IMR-90 (cell line): ENCODE measurements around the gene SRI. TPM values are rescaled to one million over a fixed set of nuclear protein-coding genes. Genes with fewer than 3 reads are reported as not detected.

ENCODE experiments used
- ATAC-seq: fragments of 200-7000 bp; cut with Tn5 transposase; 2 replicates; pipeline ENCODE4 v1.9.1; 2020; ENCODE audit warnings: low read depth, mild to moderate bottlenecking, moderate library complexity
- BruUV-seq: library from RNA; stranded (reverse); fragments of 400-500 nt; replicated peaks from 2 replicates; lab custom pipeline; 2021; lab: Mats Ljungman, UMichigan
- CTCF ChIA-PET: fragments of 300-600 bp; formaldehyde crosslinking; extraction: SDS; loops from one replicate; lab custom pipeline; 2021; ENCODE audit warnings: antibody characterized with exemption; lab: Yijun Ruan, JAX
- POLR2A ChIA-PET: fragments of 300-600 bp; sonication (Branson Sonifier 250); formaldehyde crosslinking; loops from one replicate; lab custom pipeline; 2022; ENCODE audit warnings: antibody characterized with exemption; ENCODE audit not compliant: unreplicated experiment; lab: Charles Lee
- DNase-seq: peaks from one replicate; pipeline ENCODE4 v3.0.0; 2013
- H2AFZ ChIP-seq: replicated peaks from 2 replicates; pipeline ENCODE3; 2013; ENCODE audit warnings: low read length, mild to moderate bottlenecking; ENCODE audit not compliant: poor library complexity
- H2AK5ac ChIP-seq: 2 replicates; pipeline ENCODE4 v1.6.1; 2013; ENCODE audit warnings: low read depth, low read length, inconsistent platforms
- H2AK9ac ChIP-seq: replicated peaks from 2 replicates; pipeline ENCODE3; 2013; ENCODE audit warnings: mild to moderate bottlenecking, low read depth, low read length, moderate library complexity; ENCODE audit not compliant: poor library complexity
- H2BK120ac ChIP-seq: 2 replicates; pipeline ENCODE4 v1.6.1; 2013; ENCODE audit warnings: low read depth, low read length, inconsistent platforms
- H2BK15ac ChIP-seq: 3 replicates; pipeline ENCODE4 v1.6.1; 2013; ENCODE audit warnings: low read depth, low read length, inconsistent platforms
- H2BK20ac ChIP-seq: 2 replicates; pipeline ENCODE4 v1.6.1; 2013; ENCODE audit warnings: low read depth, mild to moderate bottlenecking, inconsistent platforms, low read length, moderate library complexity
- H2BK5ac ChIP-seq: 2 replicates; pipeline ENCODE4 v1.6.1; 2013; ENCODE audit warnings: mild to moderate bottlenecking, low read depth, low read length, inconsistent platforms; ENCODE audit not compliant: poor library complexity, severe bottlenecking
- H3K14ac ChIP-seq: replicated peaks from 2 replicates; pipeline ENCODE4 v1.6.1; 2013; ENCODE audit warnings: low read depth, low read length, inconsistent platforms
- H3K18ac ChIP-seq: 2 replicates; pipeline ENCODE4 v1.6.1; 2013; ENCODE audit warnings: low read depth, low read length, control low read depth
- H3K23ac ChIP-seq: 2 replicates; pipeline ENCODE4 v1.6.1; 2013; ENCODE audit warnings: low read depth, low read length, inconsistent platforms
- H3K27ac ChIP-seq: 2 replicates; pipeline ENCODE4 v1.5.1; 2013; ENCODE audit warnings: mild to moderate bottlenecking, control low read depth, low read length; ENCODE audit not compliant: insufficient read depth
- H3K27me3 ChIP-seq: 2 replicates; pipeline ENCODE4 v1.6.1; 2013; ENCODE audit warnings: low read length; ENCODE audit not compliant: control insufficient read depth, insufficient read depth
- H3K36me3 ChIP-seq: 2 replicates; pipeline ENCODE4 v1.6.1; 2013; ENCODE audit warnings: low read length, mixed read lengths; ENCODE audit not compliant: control insufficient read depth, insufficient read depth
- H3K4ac ChIP-seq: 2 replicates; pipeline ENCODE4 v1.6.1; 2013; ENCODE audit warnings: low read depth, low read length, inconsistent platforms
- H3K4me1 ChIP-seq: 2 replicates; pipeline ENCODE4 v1.6.1; 2013; ENCODE audit warnings: low read length, mixed read lengths; ENCODE audit not compliant: control insufficient read depth, insufficient read depth
- H3K4me2 ChIP-seq: 2 replicates; pipeline ENCODE4 v1.6.1; 2013; ENCODE audit warnings: low read depth, mild to moderate bottlenecking, control low read depth, low read length, moderate library complexity
- H3K4me3 ChIP-seq: 2 replicates; pipeline ENCODE4 v1.5.1; 2013; ENCODE audit warnings: low read depth, mild to moderate bottlenecking, control low read depth, low read length, moderate library complexity; ENCODE audit not compliant: insufficient read depth
- H3K56ac ChIP-seq: 2 replicates; pipeline ENCODE4 v1.6.1; 2013; ENCODE audit warnings: low read length, inconsistent platforms; ENCODE audit not compliant: insufficient read depth; ENCODE audit errors: extremely low read depth
- H3K79me1 ChIP-seq, 2 experiments: 2 replicates each; pipeline ENCODE4 v1.6.1; 2013; ENCODE audit warnings: low read length in 2 of 2, inconsistent platforms in 1 of 2, low read depth in 1 of 2
- H3K9ac ChIP-seq: 2 replicates; pipeline ENCODE4 v1.6.1; 2013; ENCODE audit warnings: low read depth, low read length, control low read depth
- H3K9me1 ChIP-seq: 2 replicates; pipeline ENCODE4 v1.6.1; 2013; ENCODE audit warnings: low read length, inconsistent platforms; ENCODE audit not compliant: insufficient read depth
- H3K9me3 ChIP-seq: 2 replicates; pipeline ENCODE4 v1.6.1; 2013; ENCODE audit warnings: low read length; ENCODE audit not compliant: control insufficient read depth, insufficient read depth
- H4K20me1 ChIP-seq: 2 replicates; pipeline ENCODE4 v1.6.1; 2013; ENCODE audit warnings: low read length, inconsistent platforms; ENCODE audit not compliant: insufficient read depth
- H4K5ac ChIP-seq: 2 replicates; pipeline ENCODE4 v1.6.1; 2013; ENCODE audit warnings: mild to moderate bottlenecking, low read depth, low read length, control low read depth
- H4K8ac ChIP-seq, 2 experiments: 2 replicates each; pipeline ENCODE4 v1.6.1; 2013; ENCODE audit warnings: low read depth in 2 of 2, low read length in 2 of 2, control low read depth in 1 of 2, inconsistent platforms in 1 of 2
- H4K91ac ChIP-seq: 2 replicates; pipeline ENCODE4 v1.6.1; 2013; ENCODE audit warnings: low read depth, low read length, inconsistent platforms; ENCODE audit not compliant: insufficient read depth
- BHLHE40 ChIP-seq: fragments of 150-350 bp; IDR thresholded peaks from 2 replicates; pipeline ENCODE4 v1.6.1; 2016; ENCODE audit warnings: mild to moderate bottlenecking, low read depth, low read length
- CEBPB ChIP-seq: IDR thresholded peaks from 2 replicates; pipeline ENCODE4 v1.6.1; 2012; ENCODE audit warnings: low read depth, low read length, improper control_type of control experiment
- CHD1 ChIP-seq: IDR thresholded peaks from 2 replicates; pipeline ENCODE4 v1.6.1; 2012; ENCODE audit warnings: low read depth, low read length, improper control_type of control experiment
- FOS ChIP-seq: fragments of 150-350 bp; IDR thresholded peaks from 2 replicates; pipeline ENCODE4 v1.6.1; 2016; ENCODE audit warnings: low read depth, low read length
- MAFK ChIP-seq: IDR thresholded peaks from 2 replicates; pipeline ENCODE4 v1.6.1; 2012; ENCODE audit warnings: low read depth, low read length, improper control_type of control experiment
- MAZ ChIP-seq: IDR thresholded peaks from 2 replicates; pipeline ENCODE4 v1.6.1; 2012; ENCODE audit warnings: low read depth, mild to moderate bottlenecking, low read length, improper control_type of control experiment, moderate library complexity, borderline replicate concordance
- MXI1 ChIP-seq: IDR thresholded peaks from 2 replicates; pipeline ENCODE4 v1.6.1; 2012; ENCODE audit warnings: low read depth, mild to moderate bottlenecking, low read length, moderate library complexity, borderline replicate concordance
- NFE2L2 ChIP-seq: fragments of 150-350 bp; IDR thresholded peaks from 2 replicates; pipeline ENCODE4 v1.6.1; 2016; ENCODE audit warnings: low read depth, mild to moderate bottlenecking, low read length
- POLR2A ChIP-seq: IDR thresholded peaks from 2 replicates; pipeline ENCODE4 v1.6.1; 2012; ENCODE audit warnings: mild to moderate bottlenecking, low read depth, low read length
- RAD21 ChIP-seq: IDR thresholded peaks from 2 replicates; pipeline ENCODE4 v1.6.1; 2012; ENCODE audit warnings: low read length, improper control_type of control experiment
- RCOR1 ChIP-seq: IDR thresholded peaks from 2 replicates; pipeline ENCODE4 v1.6.1; 2012; ENCODE audit warnings: mild to moderate bottlenecking, low read length, improper control_type of control experiment; ENCODE audit not compliant: insufficient replicate concordance
- RFX5 ChIP-seq: IDR thresholded peaks from 2 replicates; pipeline ENCODE4 v1.8.0; 2012; ENCODE audit warnings: low read depth, mild to moderate bottlenecking, low read length, moderate library complexity
- SMC3 ChIP-seq: fragments of 150-350 bp; IDR thresholded peaks from 2 replicates; pipeline ENCODE4 v1.6.1; 2016; ENCODE audit warnings: low read depth, mild to moderate bottlenecking, antibody characterized with exemption, low read length, moderate library complexity
- WGBS, 2 experiments: methylation state at CpG; one replicate each; pipeline versions ENCODE4 v1.1.5 to v1.1.7; 2013; ENCODE audit warnings: missing lambda C conversion rate in 2 of 2; ENCODE audit not compliant: insufficient read length in 1 of 2; ENCODE audit errors: extremely low coverage in 2 of 2; 5-methylcytosine and 5-hydroxymethylcytosine counted together
- dilution Hi-C: fragments of 300-500 bp; cut with HindIII; formaldehyde crosslinking; loops from one replicate; pipeline ENCODE4 v1.14.3; 2018; ENCODE audit warnings: low sequenced_read_pairs; ENCODE audit not compliant: unreplicated experiment
- in situ Hi-C: fragments of 300-500 bp; cut with MboI; formaldehyde crosslinking; loops from 3 replicates; pipeline ENCODE4 v1.14.3; 2019; ENCODE audit warnings: low sequenced_read_pairs, inconsistent platforms, mixed read lengths
- intact Hi-C: fragments of 100-400 bp; cut with micrococcal nuclease; formaldehyde crosslinking; loops from 2 replicates; pipeline ENCODE4 v1.10.0; 2022
- polyA plus RNA-seq, 3 experiments: library from polyadenylated mRNA; depleted of rRNA; stranded (reverse); fragments of >200 nt; gene quantifications; 2 replicates each; pipeline ENCODE4 v1.2.3, GENCODE V29; 2012; ENCODE audit warnings: low replicate concordance in 1 of 3
- total RNA-seq: library from RNA; depleted of rRNA; stranded (reverse); fragments of >200 nt; gene quantifications from 2 replicates; pipeline ENCODE4 v1.2.3, GENCODE V29; 2012
- TF ChIP-seq, protein P1 (sequence below): fragments of 150-350 bp; IDR thresholded peaks from 2 replicates; pipeline ENCODE4 v1.6.1; 2016; ENCODE audit warnings: low read depth, mild to moderate bottlenecking, low read length, moderate library complexity, borderline replicate concordance
- TF ChIP-seq, protein P2 (sequence below): conservative IDR thresholded peaks from 2 replicates; pipeline ENCODE4 v1.5.1; 2012; ENCODE audit warnings: mild to moderate bottlenecking, low read depth, low read length, improper control_type of control experiment
- TF ChIP-seq, protein P3 (sequence below): fragments of 150-350 bp; IDR thresholded peaks from 2 replicates; pipeline ENCODE4 v1.6.1; 2017; ENCODE audit warnings: mild to moderate bottlenecking, antibody characterized with exemption, low read length, low read depth

Gene SRI
- total and polyA plus RNA-seq, 2 of the 4 experiments (the other 2 are of a cell fraction), result 83.3 to 115 TPM

DNA sequence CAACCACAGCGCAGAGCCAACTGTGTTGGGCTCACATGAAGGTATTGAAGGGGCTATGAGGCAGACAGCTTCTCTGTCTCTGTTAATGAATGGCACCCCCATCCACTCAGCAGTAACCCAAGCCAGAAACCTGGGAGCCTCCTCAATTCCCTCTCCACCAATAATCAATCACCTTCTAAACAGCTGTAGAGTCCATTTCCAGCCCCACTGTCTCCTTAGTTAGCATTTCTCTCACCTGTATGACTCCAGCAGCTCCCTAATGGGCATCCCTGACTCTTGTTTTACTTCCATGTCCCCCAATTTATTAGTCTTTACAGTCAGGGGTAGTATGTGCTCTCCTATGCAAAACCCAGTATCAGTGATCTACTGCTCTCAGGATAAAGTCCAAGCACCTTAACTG is 6.9 kb downstream of the SRI start:
- no peak overlapping the region for H2BK15ac ChIP-seq
- DNase-seq (no peak), ATAC-seq (no peak)
- no peak overlapping the region for H2AK5ac ChIP-seq
- H2BK5ac ChIP-seq, result no peak overlapping the region
- no peak overlapping the region for H2BK20ac ChIP-seq
- no peaks in the 10 kb centered on the region for H3K9me3 ChIP-seq
- TF ChIP-seq RFX5 (no peak), CHD1 (no peak), MXI1 (no peak), MAFK (no peak), MAZ (no peak), RAD21 (no peak), SMC3 (no peak), CEBPB (no peak), FOS (no peak), NFE2L2 (no peak), POLR2A (no peak), RCOR1 (no peak), BHLHE40 (no peak)
- TF ChIP-seq, protein P1, sequence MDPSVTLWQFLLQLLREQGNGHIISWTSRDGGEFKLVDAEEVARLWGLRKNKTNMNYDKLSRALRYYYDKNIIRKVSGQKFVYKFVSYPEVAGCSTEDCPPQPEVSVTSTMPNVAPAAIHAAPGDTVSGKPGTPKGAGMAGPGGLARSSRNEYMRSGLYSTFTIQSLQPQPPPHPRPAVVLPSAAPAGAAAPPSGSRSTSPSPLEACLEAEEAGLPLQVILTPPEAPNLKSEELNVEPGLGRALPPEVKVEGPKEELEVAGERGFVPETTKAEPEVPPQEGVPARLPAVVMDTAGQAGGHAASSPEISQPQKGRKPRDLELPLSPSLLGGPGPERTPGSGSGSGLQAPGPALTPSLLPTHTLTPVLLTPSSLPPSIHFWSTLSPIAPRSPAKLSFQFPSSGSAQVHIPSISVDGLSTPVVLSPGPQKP, result no peak
- TF ChIP-seq, protein P2, sequence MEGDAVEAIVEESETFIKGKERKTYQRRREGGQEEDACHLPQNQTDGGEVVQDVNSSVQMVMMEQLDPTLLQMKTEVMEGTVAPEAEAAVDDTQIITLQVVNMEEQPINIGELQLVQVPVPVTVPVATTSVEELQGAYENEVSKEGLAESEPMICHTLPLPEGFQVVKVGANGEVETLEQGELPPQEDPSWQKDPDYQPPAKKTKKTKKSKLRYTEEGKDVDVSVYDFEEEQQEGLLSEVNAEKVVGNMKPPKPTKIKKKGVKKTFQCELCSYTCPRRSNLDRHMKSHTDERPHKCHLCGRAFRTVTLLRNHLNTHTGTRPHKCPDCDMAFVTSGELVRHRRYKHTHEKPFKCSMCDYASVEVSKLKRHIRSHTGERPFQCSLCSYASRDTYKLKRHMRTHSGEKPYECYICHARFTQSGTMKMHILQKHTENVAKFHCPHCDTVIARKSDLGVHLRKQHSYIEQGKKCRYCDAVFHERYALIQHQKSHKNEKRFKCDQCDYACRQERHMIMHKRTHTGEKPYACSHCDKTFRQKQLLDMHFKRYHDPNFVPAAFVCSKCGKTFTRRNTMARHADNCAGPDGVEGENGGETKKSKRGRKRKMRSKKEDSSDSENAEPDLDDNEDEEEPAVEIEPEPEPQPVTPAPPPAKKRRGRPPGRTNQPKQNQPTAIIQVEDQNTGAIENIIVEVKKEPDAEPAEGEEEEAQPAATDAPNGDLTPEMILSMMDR, result no peak
- TF ChIP-seq, protein P3, sequence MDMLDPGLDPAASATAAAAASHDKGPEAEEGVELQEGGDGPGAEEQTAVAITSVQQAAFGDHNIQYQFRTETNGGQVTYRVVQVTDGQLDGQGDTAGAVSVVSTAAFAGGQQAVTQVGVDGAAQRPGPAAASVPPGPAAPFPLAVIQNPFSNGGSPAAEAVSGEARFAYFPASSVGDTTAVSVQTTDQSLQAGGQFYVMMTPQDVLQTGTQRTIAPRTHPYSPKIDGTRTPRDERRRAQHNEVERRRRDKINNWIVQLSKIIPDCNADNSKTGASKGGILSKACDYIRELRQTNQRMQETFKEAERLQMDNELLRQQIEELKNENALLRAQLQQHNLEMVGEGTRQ, result no peak
- no peak overlapping the region for H3K56ac ChIP-seq
- no peak overlapping the region for H4K5ac ChIP-seq
- no peak overlapping the region for H3K14ac ChIP-seq
- BruUV-seq, result no TSS peak
- H3K4me1 ChIP-seq, result no peaks in the 10 kb centered on the region
- H3K9ac ChIP-seq, result no peak overlapping the region
- dilution Hi-C loops, result no loop called here
- no peak overlapping the region for H3K4me3 ChIP-seq
- no peaks in the 10 kb centered on the region for H3K27me3 ChIP-seq
- H3K27ac ChIP-seq, result no peak overlapping the region
- no peak overlapping the region for H2AK9ac ChIP-seq
- H3K79me1 ChIP-seq, result peaks cover 23 to 31% of the 10 kb centered on the region in 2 experiments
- H3K36me3 ChIP-seq, result peaks cover 40% of the 10 kb centered on the region
- no peak overlapping the region for H3K18ac ChIP-seq
- no peak overlapping the region for H3K23ac ChIP-seq
- H2AFZ ChIP-seq, result no peak overlapping the region
- H4K8ac ChIP-seq, result no peak overlapping the region
- H3K4me2 ChIP-seq, result no peak overlapping the region
- ChIA-PET CTCF (interaction anchor here (1.3 kb wide), 1 partner anchor 9 kb away, joined by 3 read pairs; no protein-coding TSS in a partner anchor), POLR2A (no interaction called here)
- in situ Hi-C loops, result no loop called here
- no peak overlapping the region for H2BK120ac ChIP-seq
- intact Hi-C loops, result no loop called here
- no CpG with 5 or more reads among the region's 1 CpG for WGBS, 2 experiments
- peaks cover under 1% of the 10 kb centered on the region; the same call in 1 of the 2 replicates for H4K20me1 ChIP-seq
- H3K9me1 ChIP-seq, result peaks cover under 1% of the 10 kb centered on the region
- H3K4ac ChIP-seq, result no peak overlapping the region
- H4K91ac ChIP-seq, result no peak overlapping the region
